ENCODE results near the gene PPP1R7.

PPP1R7 gene

DNA sequence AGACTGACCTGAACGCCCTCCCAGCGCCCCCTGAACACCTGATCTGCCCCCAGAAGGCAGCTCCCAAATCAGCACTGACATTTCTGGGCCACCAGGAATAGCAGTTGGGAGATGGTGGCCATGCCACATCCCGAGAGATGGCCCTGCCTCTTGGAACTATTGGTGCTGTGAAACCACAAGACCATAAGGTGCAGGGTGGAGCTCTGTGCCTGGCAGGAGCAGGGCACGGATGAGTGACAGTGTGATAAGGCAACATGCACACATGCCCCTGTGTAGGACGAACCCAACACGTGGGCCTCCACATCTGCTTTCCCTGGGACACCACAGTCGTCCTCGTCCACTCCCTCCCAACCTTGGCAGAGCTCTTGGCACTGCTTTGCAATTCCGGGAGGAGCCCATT, 65.2 kb downstream of the PPP1R7 start:
- H3K79me2 ChIP-seq (ENCODE audit: insufficient read depth, low read length): no peaks in the 10 kb centered on the region
- TF ChIP-seq EZH2phosphoT487 (IDR thresholded peaks at IDR 0.05; ENCODE audit: borderline replicate concordance): no peak
- no peak for TF ChIP-seq CTCF (conservative IDR thresholded peaks at IDR 0.05; ENCODE audit: low read length)
- no peak overlapping the region for H3K9ac ChIP-seq (ENCODE audit: low read depth, low read length, poor library complexity, severe bottlenecking)
- no peaks in the 10 kb centered on the region for H3K9me2 ChIP-seq (replicated peaks; ENCODE audit: low read depth, low read length)
- H3K9me3 ChIP-seq (ENCODE audit: insufficient read depth, low read depth, low read length): no peaks in the 10 kb centered on the region
- no peaks in the 10 kb centered on the region for H3K36me3 ChIP-seq (ENCODE audit: insufficient read depth, low read length)
- H2AFZ ChIP-seq (ENCODE audit: low read length): no peak overlapping the region
- H3K4me2 ChIP-seq (ENCODE audit: low read depth, low read length, poor library complexity, severe bottlenecking): no peak overlapping the region
- no peaks in the 10 kb centered on the region for H3F3A ChIP-seq (ENCODE audit: low read depth)
- no peak overlapping the region for H3K4me3 ChIP-seq (ENCODE audit: low read length, poor library complexity, severe bottlenecking)
- H3K27me3 ChIP-seq (ENCODE audit: insufficient read depth, low read length, poor library complexity, severe bottlenecking): no peaks in the 10 kb centered on the region
- peaks cover 3% of the 10 kb centered on the region for H3K4me1 ChIP-seq (ENCODE audit: insufficient read depth, low read length, poor library complexity, severe bottlenecking)
- no peaks in the 10 kb centered on the region for H4K20me1 ChIP-seq (ENCODE audit: insufficient read depth, low read length, poor library complexity, severe bottlenecking)

GRCh38 chr2:241216211-241216761, 66.0 kb downstream of the PPP1R7 start:
- no peak overlapping the region for H3K9ac ChIP-seq (ENCODE audit: low read depth, low read length, poor library complexity, severe bottlenecking)
- H3K36me3 ChIP-seq (ENCODE audit: insufficient read depth, low read length): no peaks in the 10 kb centered on the region
- H2AFZ ChIP-seq (ENCODE audit: low read length): no peak overlapping the region
- H3K4me1 ChIP-seq (ENCODE audit: insufficient read depth, low read length, poor library complexity, severe bottlenecking): peaks cover under 1% of the 10 kb centered on the region
- no peaks in the 10 kb centered on the region for H3K9me2 ChIP-seq (replicated peaks; ENCODE audit: low read depth, low read length)
- H3K27me3 ChIP-seq (ENCODE audit: insufficient read depth, low read length, poor library complexity, severe bottlenecking): no peaks in the 10 kb centered on the region
- H3K9me3 ChIP-seq (ENCODE audit: insufficient read depth, low read depth, low read length): no peaks in the 10 kb centered on the region
- no peak overlapping the region for H3K4me3 ChIP-seq (ENCODE audit: low read length, poor library complexity, severe bottlenecking)
- TF ChIP-seq EZH2phosphoT487 (IDR thresholded peaks at IDR 0.05; ENCODE audit: borderline replicate concordance): no peak
- TF ChIP-seq CTCF (conservative IDR thresholded peaks at IDR 0.05; ENCODE audit: low read length): no peak
- no peaks in the 10 kb centered on the region for H3K79me2 ChIP-seq (ENCODE audit: insufficient read depth, low read length)
- no peaks in the 10 kb centered on the region for H4K20me1 ChIP-seq (ENCODE audit: insufficient read depth, low read length, poor library complexity, severe bottlenecking)
- H3F3A ChIP-seq (ENCODE audit: low read depth): no peaks in the 10 kb centered on the region
- no peak overlapping the region for H3K4me2 ChIP-seq (ENCODE audit: low read depth, low read length, poor library complexity, severe bottlenecking)

DNA sequence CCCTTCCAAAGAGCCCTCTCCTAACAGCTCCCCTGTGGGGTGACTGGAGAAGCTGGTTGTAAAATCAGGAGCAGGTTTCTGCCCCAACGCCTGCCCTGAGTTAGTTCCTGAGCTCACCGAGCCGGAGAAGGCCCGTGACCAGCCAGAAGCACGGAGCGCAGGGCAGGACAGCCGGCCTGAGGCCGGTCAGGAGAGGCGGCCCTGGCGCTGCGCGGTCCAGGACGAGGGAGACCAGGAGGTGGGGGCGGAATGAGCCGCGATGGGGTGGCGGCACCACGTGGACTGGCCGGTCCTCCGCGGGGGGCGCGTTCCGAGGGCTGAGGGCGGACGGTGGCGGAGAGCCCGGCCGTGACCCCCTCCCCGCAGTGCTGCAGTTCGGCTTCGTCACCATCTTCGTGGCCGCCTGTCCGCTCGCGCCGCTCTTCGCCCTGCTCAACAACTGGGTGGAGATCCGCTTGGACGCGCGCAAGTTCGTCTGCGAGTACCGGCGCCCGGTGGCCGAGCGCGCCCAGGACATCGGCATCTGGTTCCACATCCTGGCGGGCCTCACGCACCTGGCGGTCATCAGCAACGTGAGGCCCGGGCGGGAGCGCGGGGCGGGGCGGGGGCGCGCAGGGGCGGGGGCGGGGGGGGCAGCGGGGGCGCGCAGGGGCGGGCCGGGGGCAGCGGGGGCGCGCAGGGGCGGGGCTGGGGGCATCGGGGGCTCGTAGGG, 67.2 kb downstream of the PPP1R7 start:
- Histone ChIP-seq H4K20me1 (ENCODE audit: insufficient read depth, low read length, poor library complexity, severe bottlenecking) (no peaks in the 10 kb centered on the region), H2AFZ (ENCODE audit: low read length) (no peak overlapping the region), H3K4me2 (ENCODE audit: low read depth, low read length, poor library complexity, severe bottlenecking) (no peak overlapping the region), H3K4me1 (ENCODE audit: insufficient read depth, low read length, poor library complexity, severe bottlenecking) (no peaks in the 10 kb centered on the region), H3K4me3 (ENCODE audit: low read length, poor library complexity, severe bottlenecking) (no peak overlapping the region), H3K9me2 (replicated peaks; ENCODE audit: low read depth, low read length) (no peaks in the 10 kb centered on the region), H3K27me3 (ENCODE audit: insufficient read depth, low read length, poor library complexity, severe bottlenecking) (no peaks in the 10 kb centered on the region), H3K9me3 (ENCODE audit: insufficient read depth, low read depth, low read length) (no peaks in the 10 kb centered on the region), H3F3A (ENCODE audit: low read depth) (no peaks in the 10 kb centered on the region), H3K36me3 (ENCODE audit: insufficient read depth, low read length) (no peaks in the 10 kb centered on the region), H3K9ac (ENCODE audit: low read depth, low read length, poor library complexity, severe bottlenecking) (no peak overlapping the region), H3K79me2 (ENCODE audit: insufficient read depth, low read length) (no peaks in the 10 kb centered on the region)
- TF ChIP-seq EZH2phosphoT487 (IDR thresholded peaks at IDR 0.05; ENCODE audit: borderline replicate concordance) (no peak), CTCF (conservative IDR thresholded peaks at IDR 0.05; ENCODE audit: low read length) (no peak)

All from Loucy (cell line).